Loucy (cell line): ENCODE data around the gene DTX3.

ENCODE experiments used
- CTCF ChIP-seq: fragments of 200-600 bp; sonication (generic); conservative IDR thresholded peaks from 2 replicates; pipeline ENCODE4 v1.5.1; 2014; ENCODE audit warnings: mild to moderate bottlenecking, antibody characterized with exemption, low read length
- EZH2phosphoT487 ChIP-seq: fragments of 200-600 bp; IDR thresholded peaks from 2 replicates; pipeline ENCODE4 v1.6.1; 2018; ENCODE audit warnings: antibody characterized with exemption, mild to moderate bottlenecking, moderate library complexity, borderline replicate concordance

- TF ChIP-seq CTCF, result no peak
- TF ChIP-seq EZH2phosphoT487, result no peak
Measured at GRCh38 chr12:57554897-57555296, 49.7 kb upstream of the DTX3 start.
